Measurements from ENCODE around the gene SPTBN1. TPM values are rescaled to one million over a fixed set of nuclear protein-coding genes. Genes with fewer than 3 reads are reported as not detected.

The SPTBN1 gene
- total and polyA plus RNA-seq, 2 of the 13 experiments (the other 11 are each of a cell fraction or from before 2014, with no cell fraction given), result 123 to 299 TPM

- peak; percentile 88 for TF ChIP-seq PRDM15 (CRISPR knock-in tag; IDR thresholded peaks at IDR 0.05)
- TF ChIP-seq GATAD2A (CRISPR knock-in tag; IDR thresholded peaks at IDR 0.05), result peak; percentile 82
- TF ChIP-seq KDM2A (CRISPR knock-in tag; IDR thresholded peaks at IDR 0.05; ENCODE audit: borderline replicate concordance, low read depth), result no peak
- peak; percentile 20; the same call in 1 of the 2 replicates for TF ChIP-seq GMEB1 (CRISPR knock-in tag; IDR thresholded peaks at IDR 0.05; ENCODE audit: borderline replicate concordance)
- TF ChIP-seq ZNF331 (CRISPR knock-in tag; IDR thresholded peaks at IDR 0.05), result peak; percentile 62; the same call in 1 of the 2 replicates
- no peak for TF ChIP-seq MATR3 (CRISPR knock-in tag; IDR thresholded peaks at IDR 0.05)
- no peak for TF ChIP-seq YEATS4 (CRISPR knock-in tag; IDR thresholded peaks at IDR 0.05; ENCODE audit: borderline replicate concordance)
- TF ChIP-seq KLF16 (CRISPR knock-in tag; IDR thresholded peaks at IDR 0.05), result 0 out of 4 replicates have a peak, but pooled peaks of 1 of the 2 experiments have one; percentile 27
- TF ChIP-seq RCOR2 (CRISPR knock-in tag; IDR thresholded peaks at IDR 0.05), result 0 out of 2 replicates have a peak, but pooled peaks have one; percentile 59
- TF ChIP-seq RBM22 (optimal IDR thresholded peaks at IDR 0.05; ENCODE audit: low read length), result peak; percentile 94
- TF ChIP-seq ZNF556 (CRISPR knock-in tag; IDR thresholded peaks at IDR 0.05; ENCODE audit: borderline replicate concordance), result no peak
- peak; percentile 17; the same call in 1 of the 2 replicates for TF ChIP-seq THAP11 (CRISPR knock-in tag; IDR thresholded peaks at IDR 0.05)
- TF ChIP-seq SOX6 (IDR thresholded peaks at IDR 0.05), result no peak
- peak; percentile 64 for TF ChIP-seq SOX6 (CRISPR knock-in tag; IDR thresholded peaks at IDR 0.05)
- 0 out of 2 replicates have a peak, but pooled peaks have one; percentile 21 for TF ChIP-seq HOXA3 (CRISPR knock-in tag; IDR thresholded peaks at IDR 0.05)
- TF ChIP-seq SP5 (CRISPR knock-in tag; IDR thresholded peaks at IDR 0.05; ENCODE audit: borderline replicate concordance, low read depth), result 0 out of 2 replicates have a peak, but pooled peaks have one; percentile 9
- TF ChIP-seq SOX13 (IDR thresholded peaks at IDR 0.05), result peak; percentile 36; the same call in 1 of the 2 replicates
- TF ChIP-seq SOX13 (CRISPR knock-in tag; conservative IDR thresholded peaks at IDR 0.05 in 1 of 2, IDR thresholded peaks at IDR 0.05 in 1 of 2), result peak in 1 of 2 experiments; percentile 77; a peak in 2 of 4 replicates
- no peak for TF ChIP-seq ZNF7 (CRISPR knock-in tag; IDR thresholded peaks at IDR 0.05)
- peak; percentile 46; the same call in 1 of the 2 replicates for TF ChIP-seq SALL1 (CRISPR knock-in tag; IDR thresholded peaks at IDR 0.05)
- TF ChIP-seq KLF6 (CRISPR knock-in tag; IDR thresholded peaks at IDR 0.05), result 0 out of 2 replicates have a peak, but pooled peaks have one; percentile 29
- TF ChIP-seq NCOA5 (CRISPR knock-in tag; IDR thresholded peaks at IDR 0.05), result no peak
- peak; percentile 74 for TF ChIP-seq ARID5B (CRISPR knock-in tag; IDR thresholded peaks at IDR 0.05)
- peak; percentile 75; the same call in 1 of the 2 replicates for TF ChIP-seq SOX5 (CRISPR knock-in tag; IDR thresholded peaks at IDR 0.05; ENCODE audit: borderline replicate concordance)
Observed at GRCh38 chr2:54609647-54610046, 153.5 kb downstream of the SPTBN1 start (continued).
